Neutrophil (primary cell): ENCODE measurements around the gene NUMB.
"Not testable (repeated sequence)": the region's sequence is repeated elsewhere in the genome, so short reads cannot be mapped to it uniquely, and the experiment has no call there.

Experiments
- H3K27ac ChIP-seq: fragments of 200-600 bp; sonication (generic); 2 replicates; pipeline ENCODE4 v1.5.1; 2016; ENCODE audit warnings: mild to moderate bottlenecking, moderate library complexity
- H3K27me3 ChIP-seq: fragments of 200-600 bp; sonication (generic); 2 replicates; pipeline ENCODE4 v1.6.0; 2016; ENCODE audit warnings: mild to moderate bottlenecking
- H3K36me3 ChIP-seq: fragments of 200-600 bp; sonication (generic); 2 replicates; pipeline ENCODE4 v1.5.1; 2017
- H3K4me1 ChIP-seq, 2 experiments: fragments of 200-600 bp in 1 of 2; sonication (generic) in 1 of 2; 1 replicate in 1 of 2; 2 replicates in 1 of 2; pipeline versions ENCODE4 v1.5.1 to v1.6.1; 2013 to 2016; ENCODE audit warnings: low read depth in 1 of 2, low read length in 1 of 2, mild to moderate bottlenecking in 1 of 2, moderate library complexity in 1 of 2; ENCODE audit not compliant: control insufficient read depth in 1 of 2, insufficient read depth in 1 of 2
- H3K4me3 ChIP-seq, 2 experiments: fragments of 200-600 bp in 1 of 2; sonication (generic) in 1 of 2; 1 replicate in 1 of 2; 2 replicates in 1 of 2; pipeline ENCODE4 v1.5.1; 2013 to 2016; ENCODE audit warnings: low read depth in 1 of 2, low read length in 1 of 2, mild to moderate bottlenecking in 1 of 2, moderate library complexity in 1 of 2
- H3K9me3 ChIP-seq: fragments of 200-600 bp; sonication (generic); 2 replicates; pipeline ENCODE4 v1.5.1; 2016
- CTCF ChIP-seq: fragments of 200-600 bp; sonication (generic); IDR thresholded peaks from 2 replicates; pipeline ENCODE4 v1.5.1; 2016; ENCODE audit warnings: antibody characterized with exemption

Gene NUMB

GRCh38 chr14:73393375-73393774, 65.0 kb downstream of the NUMB start:
- H3K36me3 ChIP-seq, result peaks cover 30% of the 10 kb centered on the region

GRCh38 chr14:73392329-73393257, 65.8 kb downstream of the NUMB start:
- H3K27me3 ChIP-seq, result no peaks in the 10 kb centered on the region
- peaks cover 30% of the 10 kb centered on the region for H3K36me3 ChIP-seq
- no peaks in the 10 kb centered on the region for H3K9me3 ChIP-seq
- H3K27ac ChIP-seq, result no peak overlapping the region
- H3K4me1 ChIP-seq, result no peaks in the 10 kb centered on the region
- no peak overlapping the region for H3K4me3 ChIP-seq
- no peak for TF ChIP-seq CTCF

More at GRCh38 chr14:73393375-73393774, 65.0 kb downstream of the NUMB start:
- Histone ChIP-seq H3K9me3 (no peaks in the 10 kb centered on the region), H3K27me3 (no peaks in the 10 kb centered on the region), H3K4me3 (no peak overlapping the region), H3K4me1 (no peaks in the 10 kb centered on the region), H3K27ac (no peak overlapping the region)
- no peak for TF ChIP-seq CTCF

GRCh38 chr14:73387860-73388259, 70.5 kb downstream of the NUMB start:
- H3K4me1 ChIP-seq, H3K4me3 ChIP-seq, H3K27me3 ChIP-seq, H3K9me3 ChIP-seq, H3K27ac ChIP-seq: not testable (repeated sequence)
- H3K36me3 ChIP-seq, result peaks cover 13% of the 10 kb centered on the region

- H3K4me3 ChIP-seq, result no peak overlapping the region
- peaks cover 2% of the 10 kb centered on the region in 2 experiments for H3K4me1 ChIP-seq
- peaks cover 7% of the 10 kb centered on the region for H3K36me3 ChIP-seq
- TF ChIP-seq CTCF, result no peak
- H3K27ac ChIP-seq, result no peak overlapping the region
- no peaks in the 10 kb centered on the region for H3K27me3 ChIP-seq
- H3K9me3 ChIP-seq, result no peaks in the 10 kb centered on the region
These were observed 72.0 kb downstream of the NUMB start for GRCh38 chr14:73386342-73386741.

- H3K4me1 ChIP-seq, H3K27me3 ChIP-seq, H3K36me3 ChIP-seq, H3K4me3 ChIP-seq, H3K27ac ChIP-seq, H3K9me3 ChIP-seq: not testable (repeated sequence)
These were observed 73.3 kb downstream of the NUMB start for GRCh38 chr14:73385021-73385420.

GRCh38 chr14:73383356-73383755, 75.0 kb downstream of the NUMB start:
- H3K9me3 ChIP-seq, result no peaks in the 10 kb centered on the region
- no peak overlapping the region for H3K27ac ChIP-seq
- TF ChIP-seq CTCF, result no peak
- H3K4me3 ChIP-seq, result no peak overlapping the region
- peaks cover 8% of the 10 kb centered on the region for H3K36me3 ChIP-seq
- no peaks in the 10 kb centered on the region for H3K27me3 ChIP-seq
- peaks cover 4 to 6% of the 10 kb centered on the region in 2 experiments for H3K4me1 ChIP-seq
